Forelimb muscle (tissue), 1 donor: ENCODE data around the gene IL18BP. TPM values are rescaled to one million over a fixed set of nuclear protein-coding genes. Genes with fewer than 3 reads are reported as not detected.

ENCODE experiments used
- DNase-seq: peaks from one replicate; pipeline ENCODE4 v3.0.0-alpha.2; 2013; ENCODE audit warnings: low read depth
- polyA plus RNA-seq: library from polyadenylated mRNA; unstranded; fragments of 120-200 nt; gene quantifications from one replicate; pipeline ENCODE4 v1.2.1, GENCODE V29; 2013; ENCODE audit not compliant: insufficient read length

Gene IL18BP
- polyA plus RNA-seq, 1 donor: 8.2 TPM

- no peak for DNase-seq
Observed at GRCh38 chr11:71996946-71997345, 1.8 kb upstream of the IL18BP start.

DNA sequence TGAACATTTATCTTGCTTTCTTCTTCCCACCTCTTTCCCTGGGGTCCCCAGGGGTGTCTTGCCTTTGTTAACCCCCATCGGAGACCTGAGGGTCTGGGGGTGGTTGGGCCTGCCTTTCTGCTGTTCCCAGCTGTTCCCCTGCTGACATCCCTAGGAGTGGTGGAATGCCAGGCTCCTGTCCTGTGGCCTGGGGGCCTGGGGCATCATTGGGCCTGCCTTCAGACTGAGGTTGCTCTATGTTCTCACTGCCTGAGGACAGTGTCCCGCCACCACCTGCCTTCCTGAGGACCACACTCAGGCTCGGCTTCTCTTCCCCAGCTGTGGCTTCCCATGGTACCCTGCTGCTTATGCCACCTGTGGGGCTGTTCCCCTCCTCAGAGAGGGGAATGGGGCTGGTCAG, 1.1 kb upstream of the IL18BP start:
- no peak for DNase-seq

GRCh38 chr11:71998061-71998460, 648 bp upstream of the IL18BP start:
- DNase-seq: no peak

DNA sequence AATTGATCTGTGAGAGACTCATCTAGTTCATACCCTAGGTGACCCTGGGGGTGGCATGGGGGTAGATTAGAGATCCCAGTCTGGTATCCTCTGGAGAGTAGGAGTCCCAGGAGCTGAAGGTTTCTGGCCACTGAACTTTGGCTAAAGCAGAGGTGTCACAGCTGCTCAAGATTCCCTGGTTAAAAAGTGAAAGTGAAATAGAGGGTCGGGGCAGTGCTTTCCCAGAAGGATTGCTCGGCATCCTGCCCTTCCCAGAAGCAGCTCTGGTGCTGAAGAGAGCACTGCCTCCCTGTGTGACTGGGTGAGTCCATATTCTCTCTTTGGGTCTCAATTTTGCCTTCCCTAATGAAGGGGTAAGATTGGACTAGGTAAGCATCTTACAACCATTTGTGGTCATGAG, 653 bp downstream of the IL18BP start:
- DNase-seq: no peak

- no peak for DNase-seq
Observed at GRCh38 chr11:71999798-72000197, 1.1 kb downstream of the IL18BP start.

GRCh38 chr11:72000202-72000867, 1.6 kb downstream of the IL18BP start:
- DNase-seq: no peak

GRCh38 chr11:72001285-72001684, 2.6 kb downstream of the IL18BP start:
- no peak for DNase-seq

- no peak for DNase-seq
Observed at GRCh38 chr11:72001834-72002591, 3.3 kb downstream of the IL18BP start.

GRCh38 chr11:72002841-72003775, 4.4 kb downstream of the IL18BP start:
- DNase-seq: no peak

GRCh38 chr11:72003776-72004171, 5.1 kb downstream of the IL18BP start:
- no peak for DNase-seq

DNA sequence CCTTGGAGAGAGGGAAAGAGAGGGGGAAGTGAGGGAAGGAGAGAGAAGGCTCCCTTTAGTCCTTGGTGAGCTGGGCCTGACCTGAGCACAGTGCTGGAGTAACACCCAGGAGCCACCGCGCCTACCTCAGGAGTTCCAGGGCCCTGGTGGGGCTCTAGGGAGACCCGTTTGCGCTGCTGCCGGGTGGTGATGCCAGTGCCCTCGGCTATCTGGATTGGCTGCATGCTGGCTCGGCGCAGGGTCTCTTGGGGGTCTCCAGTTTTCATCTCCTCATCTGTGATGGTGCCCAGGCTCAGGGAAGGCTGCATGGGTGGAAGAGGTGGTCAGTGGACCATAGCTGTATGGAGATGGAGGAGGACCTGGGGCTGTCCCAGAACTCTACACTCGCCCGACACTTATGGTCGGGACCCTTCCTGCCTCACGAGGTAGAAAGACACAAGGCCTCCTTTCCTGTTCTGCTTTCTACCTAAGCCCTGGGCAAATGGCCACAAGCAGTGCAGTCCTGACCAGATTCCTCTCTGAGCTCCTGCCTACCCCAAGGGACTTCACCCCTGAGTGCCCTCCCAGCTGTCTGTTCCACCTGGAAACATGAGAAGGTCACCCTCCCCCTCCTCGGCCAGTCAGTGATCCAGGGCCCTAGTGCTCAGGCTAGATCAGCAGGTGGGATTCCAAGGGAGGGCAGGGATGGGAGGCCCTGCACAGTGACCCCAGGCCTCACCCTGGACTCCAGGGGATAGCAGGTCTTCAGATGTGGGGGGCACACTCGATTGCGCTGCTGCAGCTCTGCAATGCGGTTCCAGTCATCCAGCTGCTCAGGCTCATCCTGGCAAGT, 6.0 kb downstream of the IL18BP start:
- DNase-seq: no peak

DNA sequence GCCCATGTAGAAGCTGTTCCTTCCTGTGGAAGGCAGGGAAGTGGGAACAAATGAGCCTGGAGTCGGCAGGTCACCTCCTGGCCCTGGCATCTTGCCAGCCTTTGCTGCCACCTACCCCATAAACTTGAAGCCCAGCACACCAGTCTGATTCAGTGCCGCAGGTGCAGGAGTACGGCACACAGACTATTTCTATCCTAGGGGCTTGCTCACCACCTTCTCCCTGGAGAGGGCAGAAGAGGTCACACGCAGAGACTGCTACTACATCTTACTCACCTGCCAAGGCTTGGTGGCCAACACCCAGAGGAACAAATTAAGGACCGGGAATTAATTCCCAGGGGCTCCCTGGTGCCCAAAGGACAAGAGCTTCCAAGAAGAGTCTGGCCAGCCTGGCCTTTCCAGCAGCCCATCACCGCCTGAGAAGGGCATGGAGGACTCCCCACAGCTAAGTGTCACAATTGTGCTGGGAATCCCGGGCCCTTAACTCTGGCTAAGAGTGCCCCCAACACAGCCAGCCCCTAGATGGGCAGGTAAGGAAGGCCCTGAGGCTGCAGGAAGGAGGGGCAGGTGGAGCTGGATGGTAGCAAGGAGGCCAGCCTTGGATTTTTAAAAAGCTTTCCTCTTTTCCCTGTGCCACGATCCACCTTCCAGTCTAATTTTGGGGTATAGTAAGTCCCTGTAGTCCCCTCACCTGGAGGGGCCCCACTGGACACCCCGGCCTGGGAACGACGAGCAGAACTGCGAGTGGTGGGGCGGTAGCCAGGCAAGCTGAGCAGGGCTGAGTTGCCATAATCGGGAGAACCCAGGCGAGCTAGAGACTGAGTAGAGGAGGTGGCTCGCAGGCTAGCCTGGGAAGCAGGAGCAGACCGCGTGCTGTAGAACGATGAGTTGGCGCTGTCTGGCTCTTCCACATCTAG, 6.9 kb downstream of the IL18BP start:
- no peak for DNase-seq

DNA sequence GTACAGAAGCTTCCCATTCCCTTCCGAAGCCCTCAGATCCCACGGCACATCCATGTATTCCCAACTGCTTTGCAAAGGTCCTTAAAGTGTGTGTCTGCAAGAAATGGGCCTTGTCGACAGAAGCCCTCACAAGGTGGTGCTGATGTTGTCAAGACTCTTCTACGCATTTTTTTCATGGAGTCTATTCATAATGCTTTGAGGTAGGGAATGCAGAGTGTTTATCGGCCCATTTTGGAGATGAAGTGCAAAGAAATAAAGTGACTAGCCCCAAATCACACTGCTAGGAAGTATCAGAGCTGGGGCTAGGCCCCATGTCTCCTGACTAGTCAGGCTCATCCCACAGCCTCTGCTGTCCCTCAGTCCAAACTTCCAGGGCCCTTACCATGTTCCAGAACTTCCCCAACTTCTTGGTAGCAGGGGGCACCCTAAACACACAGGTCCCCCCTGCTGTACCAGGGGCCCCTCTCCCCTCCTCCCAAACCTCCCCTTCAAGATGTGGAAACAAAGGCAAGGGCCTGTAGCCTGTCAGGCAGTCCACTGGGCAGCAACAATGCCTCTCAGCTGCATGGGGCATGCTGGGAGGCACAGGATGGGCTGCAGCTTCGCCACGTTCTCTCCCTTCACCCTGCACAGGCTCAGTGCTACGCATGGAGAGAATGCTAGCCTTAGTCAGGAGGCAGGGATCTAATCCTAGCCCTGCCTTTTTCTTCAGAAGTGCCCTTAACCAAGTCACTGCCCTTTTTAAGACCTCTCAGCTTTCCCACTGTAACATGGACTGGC, 7.8 kb downstream of the IL18BP start:
- no peak for DNase-seq

GRCh38 chr11:72007089-72007476, 8.4 kb downstream of the IL18BP start:
- DNase-seq: no peak

- DNase-seq: no peak
Observed at GRCh38 chr11:72007587-72007986, 8.9 kb downstream of the IL18BP start.

DNA sequence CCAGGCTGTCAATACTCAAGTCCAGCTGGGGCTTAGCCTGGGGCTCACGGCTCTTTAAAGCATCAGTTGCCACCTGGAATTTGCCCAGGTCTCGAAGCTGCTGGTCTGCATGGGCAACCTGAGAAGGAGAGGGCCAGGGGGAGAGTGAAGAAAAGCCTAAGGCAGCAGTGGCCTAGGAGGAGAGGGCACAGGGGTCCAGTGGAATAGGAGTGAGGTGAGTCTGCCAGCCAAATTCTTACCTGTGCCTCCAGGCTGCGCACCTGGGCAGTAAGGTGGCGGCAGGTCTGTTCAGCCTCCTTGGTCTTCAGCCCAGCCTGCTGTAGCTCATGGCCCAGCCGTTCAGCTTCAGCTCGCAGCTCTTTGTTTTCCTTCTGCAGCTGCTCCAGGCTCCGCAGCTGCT, 10.0 kb downstream of the IL18BP start:
- DNase-seq: no peak

- no peak for DNase-seq
Observed at GRCh38 chr11:72009156-72009555, 10.4 kb downstream of the IL18BP start.

DNA sequence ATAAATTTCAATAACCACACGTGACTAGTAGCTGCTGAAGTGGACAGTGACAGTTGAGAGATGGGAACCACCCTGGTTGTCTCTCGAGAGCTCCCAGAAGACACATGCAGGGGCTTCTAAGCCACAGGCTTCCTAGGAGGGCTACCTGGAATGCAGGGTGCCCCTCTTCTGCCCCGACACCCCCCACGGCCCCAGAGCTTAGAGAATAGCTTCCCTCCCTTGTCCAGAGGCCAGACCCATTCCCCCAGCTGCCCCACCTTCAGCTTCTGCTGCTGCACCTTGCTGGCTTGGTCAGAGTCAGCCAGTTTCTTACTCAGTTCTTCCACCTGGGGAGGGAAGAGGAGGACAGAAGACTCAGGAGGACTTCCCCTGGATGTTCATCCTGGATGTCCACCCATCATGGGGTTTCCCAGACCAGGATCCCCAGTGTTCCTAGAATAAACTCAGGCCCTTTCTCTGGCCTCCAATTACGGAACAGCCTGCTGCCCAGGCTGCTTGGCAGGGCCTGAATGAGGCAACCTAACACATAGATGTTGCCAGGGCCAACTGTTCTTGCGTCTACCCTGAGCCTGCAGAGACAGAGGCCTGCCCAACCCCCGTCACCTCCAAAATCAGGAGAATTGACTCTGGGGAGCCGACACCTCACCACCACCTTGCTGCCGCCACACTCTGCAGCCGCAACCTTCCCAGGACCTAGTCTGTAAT, 12.0 kb downstream of the IL18BP start:
- DNase-seq: no peak

DNA sequence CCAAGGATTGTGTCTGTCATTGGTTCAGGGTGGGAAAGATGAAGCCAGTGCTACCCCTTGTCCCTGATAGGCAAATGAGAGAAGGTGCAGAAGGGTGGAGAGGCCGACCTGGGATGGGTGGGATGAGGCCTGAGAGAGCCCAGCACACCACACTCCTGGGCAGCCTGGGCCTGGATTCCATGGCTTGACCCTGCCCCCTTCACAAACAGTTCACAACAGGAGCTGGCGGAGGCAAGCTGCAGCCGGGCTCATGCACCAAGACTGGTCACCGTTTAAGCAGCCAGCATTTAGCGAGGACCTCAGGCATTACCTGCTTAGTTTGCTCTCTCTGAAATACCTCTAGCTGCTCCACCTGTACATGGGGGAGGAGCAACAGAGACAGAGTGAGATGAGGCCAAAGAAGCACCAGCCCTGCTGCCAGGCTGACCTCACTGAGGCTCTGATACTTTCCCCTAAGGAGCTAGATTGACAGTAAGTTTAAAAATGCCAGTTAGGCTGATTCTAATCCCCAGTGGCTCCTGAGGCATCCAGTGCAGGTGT, 13.5 kb downstream of the IL18BP start:
- DNase-seq: no peak
